Measurements from ENCODE around the gene KCNJ18.
"Not testable (repeated sequence)": the region's sequence is repeated elsewhere in the genome, so short reads cannot be mapped to it uniquely, and the experiment has no call there.

KCNJ18 gene

DNA sequence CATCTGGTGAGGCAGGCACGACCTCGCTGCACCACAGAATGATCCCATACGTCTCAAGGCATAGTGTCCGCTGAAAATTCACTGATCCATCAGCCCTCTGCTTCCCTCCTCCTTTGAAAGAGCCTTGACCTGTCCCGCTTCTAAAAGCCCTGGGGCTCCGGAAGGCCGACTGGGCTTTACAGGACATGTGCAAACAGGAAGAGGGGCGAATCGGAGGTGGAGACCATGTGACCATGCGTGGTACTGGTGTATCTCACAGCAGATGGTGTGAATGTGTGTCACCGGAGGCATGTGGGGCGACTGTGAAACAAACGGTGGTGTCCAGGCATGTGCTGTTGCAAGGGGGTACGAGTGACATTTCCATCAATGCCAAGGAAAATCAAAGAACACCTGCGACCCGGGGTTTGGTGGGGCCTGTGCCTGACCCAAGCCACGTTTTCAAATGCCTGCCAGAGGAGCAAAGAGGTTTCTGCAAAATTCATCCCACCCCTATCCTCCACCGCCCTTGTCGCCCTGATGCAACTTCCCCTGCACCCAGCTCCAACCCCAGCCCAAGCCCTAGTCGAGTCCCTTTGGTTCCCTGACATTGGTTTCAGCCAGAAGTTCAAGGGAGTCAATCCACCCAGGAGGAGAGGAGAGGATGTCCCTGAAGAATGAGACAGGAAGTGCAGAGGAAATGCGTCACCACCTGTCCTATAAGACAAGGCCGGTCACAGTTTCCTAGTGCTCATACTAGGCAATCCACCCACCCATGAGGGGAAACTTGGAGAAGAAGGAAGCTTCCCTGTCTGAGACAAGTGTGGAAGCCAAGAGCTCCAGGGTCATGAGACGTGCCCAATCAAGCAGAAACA lies 5.9 kb upstream of the KCNJ18 start:
- no peak for FAIRE-seq

DNA sequence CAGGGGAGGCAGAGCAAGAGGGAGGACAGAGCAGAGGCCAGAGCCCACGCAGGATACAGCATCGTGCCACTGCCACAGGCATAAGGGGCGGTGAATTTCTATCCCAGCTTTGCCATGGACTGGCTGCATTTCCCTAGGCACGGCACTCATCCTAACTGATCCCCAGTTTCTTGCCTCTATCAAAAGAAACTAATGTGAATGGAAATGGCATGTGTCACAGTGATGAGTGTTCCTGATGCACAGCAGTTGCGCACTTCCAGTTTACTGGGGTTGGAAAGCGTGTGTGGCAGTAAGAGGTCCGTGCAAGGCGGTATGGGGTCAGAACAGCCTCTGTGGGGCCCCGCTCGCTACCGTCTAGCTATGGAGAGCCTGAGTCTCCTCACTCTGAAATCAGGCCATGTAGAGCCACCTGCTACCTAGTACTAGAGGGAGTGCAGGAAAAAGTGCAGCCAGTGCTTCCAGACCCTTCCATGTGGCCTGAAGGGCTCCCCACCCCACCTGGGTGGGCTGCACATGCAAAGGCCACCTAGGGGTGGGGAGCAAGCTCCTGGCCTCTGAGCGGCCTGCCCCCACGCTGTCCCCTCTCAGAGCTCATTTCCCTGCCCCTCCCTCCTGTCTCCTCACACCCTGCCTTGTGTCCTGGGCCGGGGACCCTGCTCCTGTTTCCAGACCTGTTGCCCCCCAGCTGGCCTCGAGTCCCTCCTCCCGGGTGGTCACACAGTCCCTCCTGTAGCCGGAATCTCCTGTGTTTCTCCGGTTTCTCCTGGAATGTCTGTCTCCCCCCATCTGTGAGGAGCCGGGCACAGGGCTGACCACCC lies 5.0 kb upstream of the KCNJ18 start:
- no peak for FAIRE-seq

DNA sequence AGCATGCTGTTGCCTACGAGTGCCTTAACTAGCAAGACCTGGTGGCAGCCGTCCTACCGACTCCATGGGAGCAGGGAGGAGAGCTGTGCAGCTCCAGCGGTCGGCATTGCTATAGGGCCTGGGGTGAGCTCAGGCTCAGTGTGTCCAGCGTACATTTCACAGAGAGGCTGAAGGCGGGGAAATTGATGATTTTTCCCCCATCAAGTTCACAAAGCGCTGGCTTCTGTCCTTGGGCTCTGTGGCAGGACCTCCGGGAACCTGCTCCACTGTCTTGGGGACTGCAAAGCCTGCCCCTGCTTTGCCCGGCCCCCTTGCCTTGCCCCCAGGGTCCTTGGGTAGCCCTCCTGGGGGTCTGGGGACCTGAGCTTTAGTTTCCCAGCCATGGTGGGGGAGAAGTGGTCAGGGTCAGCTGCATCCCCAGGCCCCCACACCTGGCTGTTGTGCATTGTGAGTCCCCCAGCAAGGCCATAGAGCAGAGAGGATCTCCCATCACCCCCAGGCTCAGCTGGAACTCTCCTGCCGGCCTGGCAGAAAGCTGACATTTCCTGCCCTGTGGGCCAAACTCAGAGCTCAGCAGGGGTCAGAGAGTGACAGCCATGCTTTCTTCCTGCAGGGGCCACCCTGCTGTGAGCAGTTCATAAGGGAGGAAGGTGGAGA lies 3.9 kb upstream of the KCNJ18 start:
- no peak for FAIRE-seq

- FAIRE-seq = no peak
These were observed 2.7 kb upstream of the KCNJ18 start for GRCh38 chr17:21689604-21690003.

DNA sequence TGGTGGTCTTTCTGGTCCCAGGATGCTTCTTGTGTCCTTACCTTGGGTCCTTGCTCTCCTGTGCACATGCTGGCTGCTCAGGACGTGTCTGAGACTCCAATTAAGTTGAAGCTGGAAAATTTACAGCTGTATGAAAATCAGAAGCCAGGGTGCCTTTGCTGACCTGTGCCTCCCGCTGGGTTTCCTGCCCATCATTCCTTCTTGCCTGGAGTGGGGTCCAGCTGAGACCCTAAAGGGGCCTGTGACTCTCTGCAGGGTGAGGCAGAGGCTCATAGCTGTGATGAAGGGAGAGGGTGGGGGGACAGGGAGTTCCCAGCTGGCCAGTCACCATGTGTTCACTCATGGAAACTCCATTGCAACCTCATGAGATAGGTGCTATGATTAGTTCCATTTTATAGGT lies 1.5 kb upstream of the KCNJ18 start:
- FAIRE-seq = not testable (repeated sequence)

- not testable (repeated sequence) for FAIRE-seq
These were observed 842 bp upstream of the KCNJ18 start for GRCh38 chr17:21691481-21691880.

DNA sequence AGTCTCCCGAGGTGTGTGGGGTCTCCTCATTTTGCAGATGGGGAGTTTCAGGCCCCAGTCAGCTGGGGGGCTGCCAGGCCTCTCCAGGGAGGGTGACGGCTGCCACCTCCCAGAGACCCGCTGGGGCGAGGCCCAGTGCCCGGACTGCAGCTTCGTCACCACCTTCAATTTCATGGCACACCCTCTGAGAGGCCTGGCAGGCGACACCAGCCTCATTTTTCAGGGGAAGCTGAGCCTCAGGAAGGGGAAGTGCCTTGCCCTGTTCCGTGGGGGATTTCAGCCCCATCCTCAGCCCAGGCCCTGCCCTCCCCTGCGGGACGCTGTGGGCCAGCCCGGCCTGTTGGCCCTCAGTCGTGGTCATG lies 362 bp downstream of the KCNJ18 start:
- FAIRE-seq = not testable (repeated sequence)

- not testable (repeated sequence) for FAIRE-seq
These were observed 1.1 kb downstream of the KCNJ18 start for GRCh38 chr17:21693391-21693796.

GRCh38 chr17:21693937-21694336 lies 1.6 kb downstream of the KCNJ18 start:
- FAIRE-seq = not testable (repeated sequence)

DNA sequence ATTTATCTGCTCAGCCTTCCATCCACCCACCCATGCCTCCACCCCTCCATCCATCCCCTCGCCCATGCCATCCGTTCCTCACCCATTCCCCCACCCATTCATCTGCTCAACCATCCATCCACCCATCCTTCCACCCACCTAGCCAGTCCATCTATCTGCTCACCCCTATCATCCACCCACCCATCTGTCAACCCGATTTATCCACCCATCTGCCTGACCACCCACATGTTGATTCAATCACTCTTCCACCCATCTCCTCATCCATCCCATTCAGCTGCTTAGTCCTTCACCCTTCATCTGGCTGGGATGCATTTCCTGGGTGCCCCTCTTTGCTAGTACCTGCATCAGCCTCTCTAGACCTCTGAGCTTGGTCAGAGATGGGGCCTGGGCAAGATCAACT lies 3.9 kb downstream of the KCNJ18 start:
- FAIRE-seq = not testable (repeated sequence)

- not testable (repeated sequence) for FAIRE-seq
These were observed 4.7 kb downstream of the KCNJ18 start for GRCh38 chr17:21696842-21697507.

GRCh38 chr17:21697508-21697860 lies 5.2 kb downstream of the KCNJ18 start:
- FAIRE-seq = not testable (repeated sequence)

- not testable (repeated sequence) for FAIRE-seq
These were observed 6.2 kb downstream of the KCNJ18 start for GRCh38 chr17:21698437-21699075.

DNA sequence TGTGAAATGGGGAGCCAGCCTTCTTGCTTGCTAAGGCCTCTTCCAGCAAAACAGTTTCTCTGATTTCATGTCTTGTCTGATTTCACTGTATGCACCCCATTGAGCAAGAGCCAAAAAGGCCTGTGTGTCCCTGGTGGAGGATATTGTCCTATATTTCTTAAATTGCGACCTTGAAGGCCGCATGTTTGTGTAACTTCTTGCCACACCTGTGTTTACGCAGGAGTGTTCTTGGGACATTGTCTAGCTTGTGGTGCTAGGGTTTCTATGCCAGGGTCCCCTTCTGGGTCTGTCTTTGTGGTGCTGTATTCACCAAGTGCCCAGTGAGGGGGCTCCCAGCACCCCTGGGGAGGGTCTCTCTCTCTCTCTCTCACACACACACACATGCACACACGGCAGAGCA lies 6.8 kb downstream of the KCNJ18 start:
- not testable (repeated sequence) for FAIRE-seq

DNA sequence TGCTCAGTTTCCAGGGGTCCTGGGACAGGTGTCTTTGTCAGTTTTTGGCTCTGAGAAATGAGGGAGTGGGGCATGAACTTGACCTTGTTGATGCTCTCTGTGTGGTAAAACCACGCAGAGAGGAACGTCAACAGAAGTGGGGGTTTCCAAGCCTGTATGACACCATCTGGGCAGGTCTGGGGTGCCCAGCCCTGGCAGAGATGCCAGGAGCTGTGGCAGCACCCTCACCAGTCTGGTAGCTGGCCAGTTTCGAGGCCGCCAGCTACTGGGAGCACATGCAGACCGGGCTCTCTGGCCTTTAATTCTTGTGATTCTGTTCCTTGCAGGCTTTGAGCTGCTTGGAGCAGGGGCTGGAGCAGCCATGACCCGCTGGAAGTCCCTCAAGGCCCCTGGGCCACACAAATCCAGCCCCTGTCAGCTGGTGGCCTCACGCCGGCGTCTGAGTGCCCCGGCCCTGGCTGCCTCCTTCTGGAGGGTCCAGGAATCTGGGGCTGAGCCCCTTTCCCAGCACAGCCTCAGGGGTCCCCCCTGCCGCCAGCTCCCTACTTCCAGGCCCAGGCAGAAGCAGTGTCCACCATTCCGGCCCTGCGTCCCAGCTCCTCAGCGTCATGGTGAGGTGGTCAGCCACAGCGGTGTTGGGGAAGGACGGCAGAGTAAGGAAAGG lies 7.4 kb downstream of the KCNJ18 start:
- FAIRE-seq = not testable (repeated sequence)

- FAIRE-seq = not testable (repeated sequence)
These were observed 8.8 kb downstream of the KCNJ18 start for GRCh38 chr17:21701090-21701489.

- not testable (repeated sequence) for FAIRE-seq
These were observed 9.7 kb downstream of the KCNJ18 start for GRCh38 chr17:21702029-21702428.

- FAIRE-seq = not testable (repeated sequence)
These were observed 10.2 kb downstream of the KCNJ18 start for GRCh38 chr17:21702521-21702920.

DNA sequence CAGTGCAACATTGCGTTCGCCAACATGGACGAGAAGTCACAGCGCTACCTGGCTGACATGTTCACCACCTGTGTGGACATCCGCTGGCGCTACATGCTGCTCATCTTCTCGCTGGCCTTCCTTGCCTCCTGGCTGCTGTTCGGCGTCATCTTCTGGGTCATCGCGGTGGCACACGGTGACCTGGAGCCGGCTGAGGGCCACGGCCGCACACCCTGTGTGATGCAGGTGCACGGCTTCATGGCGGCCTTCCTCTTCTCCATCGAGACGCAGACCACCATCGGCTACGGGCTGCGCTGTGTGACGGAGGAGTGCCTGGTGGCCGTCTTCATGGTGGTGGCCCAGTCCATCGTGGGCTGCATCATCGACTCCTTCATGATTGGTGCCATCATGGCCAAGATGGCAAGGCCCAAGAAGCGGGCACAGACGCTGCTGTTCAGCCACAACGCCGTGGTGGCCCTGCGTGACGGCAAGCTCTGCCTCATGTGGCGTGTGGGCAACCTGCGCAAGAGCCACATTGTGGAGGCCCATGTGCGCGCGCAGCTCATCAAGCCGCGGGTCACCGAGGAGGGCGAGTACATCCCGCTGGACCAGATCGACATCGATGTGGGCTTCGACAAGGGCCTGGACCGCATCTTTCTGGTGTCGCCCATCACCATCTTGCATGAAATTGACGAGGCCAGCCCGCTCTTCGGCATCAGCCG lies 10.8 kb downstream of the KCNJ18 start:
- not testable (repeated sequence) for FAIRE-seq

DNA sequence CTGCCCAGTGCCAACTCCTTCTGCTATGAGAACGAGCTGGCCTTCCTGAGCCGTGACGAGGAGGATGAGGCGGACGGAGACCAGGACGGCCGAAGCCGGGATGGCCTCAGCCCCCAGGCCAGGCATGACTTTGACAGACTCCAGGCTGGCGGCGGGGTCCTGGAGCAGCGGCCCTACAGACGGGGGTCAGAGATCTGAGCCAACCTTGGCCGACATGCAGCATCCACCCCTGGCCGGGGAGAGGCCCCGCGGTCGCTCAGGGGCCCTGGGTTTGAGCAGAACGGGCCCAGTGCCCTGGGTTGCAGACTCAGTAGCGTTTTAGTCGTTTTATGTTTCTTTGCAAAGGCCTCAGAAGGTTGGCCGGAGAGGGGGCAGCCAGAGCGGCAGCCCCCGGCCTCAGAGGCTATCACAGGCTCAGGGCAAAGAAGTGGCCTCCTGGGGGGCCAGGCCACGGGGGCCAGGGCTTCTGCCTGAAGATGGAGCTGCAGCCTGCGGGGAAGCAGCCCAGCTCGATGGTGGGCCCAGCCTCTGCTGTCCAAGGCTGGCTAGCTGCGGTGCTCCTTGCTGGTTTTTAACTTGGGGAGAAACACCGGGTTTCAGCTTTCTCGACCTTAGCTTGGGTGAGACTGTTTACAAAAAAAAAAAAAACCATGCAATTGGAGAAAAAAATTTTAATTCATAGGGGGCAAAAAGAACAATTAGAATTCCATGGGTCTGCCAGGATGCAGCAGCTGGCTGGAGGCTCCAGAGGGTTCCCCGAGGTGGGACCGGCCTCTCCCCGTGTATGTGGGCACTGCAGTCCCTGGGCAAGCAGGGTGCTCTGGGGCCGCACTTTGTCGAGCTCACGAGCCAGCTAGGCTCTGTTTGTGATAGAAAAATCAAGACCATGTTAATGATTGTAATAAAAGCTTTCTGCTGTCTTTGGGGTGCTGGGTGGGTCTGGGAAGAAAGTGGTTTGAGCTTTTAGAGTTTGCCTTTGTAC lies 11.9 kb downstream of the KCNJ18 start:
- FAIRE-seq = not testable (repeated sequence)
